H1 (cell line): ENCODE results near the gene DNMT3L.
"Not testable (repeated sequence)": the region's sequence is repeated elsewhere in the genome, so short reads cannot be mapped to it uniquely, and the experiment has no call there.

ENCODE experiments used
- CHD2 ChIP-seq: IDR thresholded peaks from 2 replicates; pipeline ENCODE4 v1.6.1; 2012; ENCODE audit warnings: low read length, improper control_type of control experiment
- CTCF ChIP-seq, 3 experiments: IDR thresholded peaks; 1 replicate in 2 of 3; 2 replicates in 1 of 3; pipeline versions ENCODE4 v1.5.1 to v1.6.1; 2011; ENCODE audit warnings: low read length in 3 of 3, mild to moderate bottlenecking in 3 of 3, inconsistent platforms in 2 of 3, low read depth in 1 of 3, moderate library complexity in 1 of 3; ENCODE audit not compliant: insufficient read depth in 1 of 3; ENCODE audit errors: control extremely low read depth in 1 of 3
- JUN ChIP-seq: IDR thresholded peaks from 2 replicates; pipeline ENCODE4 v1.6.1; 2011; ENCODE audit warnings: low read depth, mild to moderate bottlenecking, improper control_type of control experiment, low read length
- KDM5A ChIP-seq: fragments of 200-600 bp; IDR thresholded peaks from 2 replicates; pipeline ENCODE4 v1.7.1; 2012; ENCODE audit warnings: mild to moderate bottlenecking, low read length, inconsistent platforms, mixed read lengths
- POLR2A ChIP-seq, 2 experiments: IDR thresholded peaks; 1 replicate in 1 of 2; 2 replicates in 1 of 2; pipeline ENCODE4 v1.6.1; 2011; ENCODE audit warnings: low read depth in 2 of 2, low read length in 2 of 2, mild to moderate bottlenecking in 2 of 2; ENCODE audit errors: control extremely low read depth in 1 of 2
- POLR2AphosphoS5 ChIP-seq: IDR thresholded peaks from 2 replicates; pipeline ENCODE4 v1.6.1; 2011; ENCODE audit warnings: low read depth, low read length
- TEAD4 ChIP-seq: IDR thresholded peaks from 2 replicates; pipeline ENCODE4 v1.6.1; 2012; ENCODE audit warnings: low read depth, low read length, inconsistent platforms, mixed read lengths
- ZNF274 ChIP-seq: IDR thresholded peaks from 2 replicates; pipeline ENCODE4 v1.7.0; 2012; ENCODE audit warnings: low read length, borderline replicate concordance; ENCODE audit errors: extremely low read depth

GRCh38 chr21:44283211-44283785 lies 21.6 kb upstream of the DNMT3L start:
- TF ChIP-seq POLR2AphosphoS5; KDM5A; TEAD4; JUN; CTCF (IDR thresholded peaks at IDR 0.05; ENCODE audit: control extremely low read depth in 1 of 3, insufficient read depth in 1 of 3, low read depth in 1 of 3, low read length in 3 of 3); ZNF274; POLR2A (IDR thresholded peaks at IDR 0.05; ENCODE audit: control extremely low read depth in 1 of 2, low read depth in 2 of 2, low read length in 2 of 2); CHD2: not testable (repeated sequence)
